Measurements from ENCODE around the gene ETS1.

Gene ETS1

GRCh38 chr11:128618603-128619002 is 31.2 kb upstream of the ETS1 start:
- H3K36me3 ChIP-seq (ENCODE audit: insufficient read depth, low read length), result no peaks in the 10 kb centered on the region
- H3K27ac ChIP-seq (ENCODE audit: low read depth, low read length), result no peak overlapping the region
- H3K79me2 ChIP-seq (ENCODE audit: control insufficient read depth, insufficient read depth, low read length, unreplicated experiment), result no peaks in the 10 kb centered on the region
- H3K4me1 ChIP-seq (ENCODE audit: control insufficient read depth, insufficient read depth, low read length, unreplicated experiment), result peaks cover 16% of the 10 kb centered on the region
- no peak overlapping the region for H3K4me3 ChIP-seq (ENCODE audit: low read depth, low read length)
- H3K27me3 ChIP-seq (ENCODE audit: insufficient read depth, low read length), result 0 out of 2 replicates have a peak, but pooled peaks cover 4% of the 10 kb centered on the region
- no peak overlapping the region for H2AFZ ChIP-seq (ENCODE audit: low read length, unreplicated experiment)

GRCh38 chr11:128616161-128616560 is 28.8 kb upstream of the ETS1 start:
- Histone ChIP-seq H3K4me1 (ENCODE audit: control insufficient read depth, insufficient read depth, low read length, unreplicated experiment) (peaks cover 2% of the 10 kb centered on the region), H2AFZ (ENCODE audit: low read length, unreplicated experiment) (no peak overlapping the region), H3K27ac (ENCODE audit: low read depth, low read length) (no peak overlapping the region), H3K4me3 (ENCODE audit: low read depth, low read length) (no peak overlapping the region), H3K79me2 (ENCODE audit: control insufficient read depth, insufficient read depth, low read length, unreplicated experiment) (no peaks in the 10 kb centered on the region), H3K27me3 (ENCODE audit: insufficient read depth, low read length) (peaks cover 16% of the 10 kb centered on the region), H3K36me3 (ENCODE audit: insufficient read depth, low read length) (no peaks in the 10 kb centered on the region)

- Histone ChIP-seq H3K4me3 (ENCODE audit: low read depth, low read length) (no peak overlapping the region), H3K4me1 (ENCODE audit: control insufficient read depth, insufficient read depth, low read length, unreplicated experiment) (no peaks in the 10 kb centered on the region), H3K79me2 (ENCODE audit: control insufficient read depth, insufficient read depth, low read length, unreplicated experiment) (no peaks in the 10 kb centered on the region), H3K36me3 (ENCODE audit: insufficient read depth, low read length) (no peaks in the 10 kb centered on the region), H3K27me3 (ENCODE audit: insufficient read depth, low read length) (peaks cover 16% of the 10 kb centered on the region), H3K27ac (ENCODE audit: low read depth, low read length) (no peak overlapping the region), H2AFZ (ENCODE audit: low read length, unreplicated experiment) (no peak overlapping the region)
Observed at GRCh38 chr11:128615612-128616011, 28.3 kb upstream of the ETS1 start.

- peaks cover 16% of the 10 kb centered on the region for H3K27me3 ChIP-seq (ENCODE audit: insufficient read depth, low read length)
- H2AFZ ChIP-seq (ENCODE audit: low read length, unreplicated experiment), result no peak overlapping the region
- H3K4me1 ChIP-seq (ENCODE audit: control insufficient read depth, insufficient read depth, low read length, unreplicated experiment), result no peaks in the 10 kb centered on the region
- H3K36me3 ChIP-seq (ENCODE audit: insufficient read depth, low read length), result no peaks in the 10 kb centered on the region
- H3K79me2 ChIP-seq (ENCODE audit: control insufficient read depth, insufficient read depth, low read length, unreplicated experiment), result no peaks in the 10 kb centered on the region
- H3K27ac ChIP-seq (ENCODE audit: low read depth, low read length), result no peak overlapping the region
- H3K4me3 ChIP-seq (ENCODE audit: low read depth, low read length), result no peak overlapping the region
Observed at GRCh38 chr11:128615076-128615475, 27.7 kb upstream of the ETS1 start.

- peaks cover 23% of the 10 kb centered on the region for H3K27me3 ChIP-seq (ENCODE audit: insufficient read depth, low read length)
- H3K79me2 ChIP-seq (ENCODE audit: control insufficient read depth, insufficient read depth, low read length, unreplicated experiment), result no peaks in the 10 kb centered on the region
- H2AFZ ChIP-seq (ENCODE audit: low read length, unreplicated experiment), result no peak overlapping the region
- no peaks in the 10 kb centered on the region for H3K36me3 ChIP-seq (ENCODE audit: insufficient read depth, low read length)
- H3K27ac ChIP-seq (ENCODE audit: low read depth, low read length), result no peak overlapping the region
- no peak overlapping the region for H3K4me3 ChIP-seq (ENCODE audit: low read depth, low read length)
- no peaks in the 10 kb centered on the region for H3K4me1 ChIP-seq (ENCODE audit: control insufficient read depth, insufficient read depth, low read length, unreplicated experiment)
Observed at GRCh38 chr11:128614026-128614425, 26.7 kb upstream of the ETS1 start.

GRCh38 chr11:128613300-128613995 is 26.1 kb upstream of the ETS1 start:
- no peak overlapping the region for H3K27ac ChIP-seq (ENCODE audit: low read depth, low read length)
- H3K4me1 ChIP-seq (ENCODE audit: control insufficient read depth, insufficient read depth, low read length, unreplicated experiment), result no peaks in the 10 kb centered on the region
- no peaks in the 10 kb centered on the region for H3K36me3 ChIP-seq (ENCODE audit: insufficient read depth, low read length)
- no peaks in the 10 kb centered on the region for H3K79me2 ChIP-seq (ENCODE audit: control insufficient read depth, insufficient read depth, low read length, unreplicated experiment)
- H2AFZ ChIP-seq (ENCODE audit: low read length, unreplicated experiment), result no peak overlapping the region
- H3K4me3 ChIP-seq (ENCODE audit: low read depth, low read length), result no peak overlapping the region
- H3K27me3 ChIP-seq (ENCODE audit: insufficient read depth, low read length), result peaks cover 29% of the 10 kb centered on the region

GRCh38 chr11:128610721-128611617 is 23.6 kb upstream of the ETS1 start:
- H3K36me3 ChIP-seq (ENCODE audit: insufficient read depth, low read length), result no peaks in the 10 kb centered on the region
- no peak overlapping the region for H3K4me3 ChIP-seq (ENCODE audit: low read depth, low read length)
- peaks cover 41% of the 10 kb centered on the region for H3K27me3 ChIP-seq (ENCODE audit: insufficient read depth, low read length)
- H3K27ac ChIP-seq (ENCODE audit: low read depth, low read length), result no peak overlapping the region
- no peaks in the 10 kb centered on the region for H3K4me1 ChIP-seq (ENCODE audit: control insufficient read depth, insufficient read depth, low read length, unreplicated experiment)
- no peak overlapping the region for H2AFZ ChIP-seq (ENCODE audit: low read length, unreplicated experiment)
- H3K79me2 ChIP-seq (ENCODE audit: control insufficient read depth, insufficient read depth, low read length, unreplicated experiment), result no peaks in the 10 kb centered on the region

GRCh38 chr11:128609785-128610184 is 22.4 kb upstream of the ETS1 start:
- Histone ChIP-seq H3K4me3 (ENCODE audit: low read depth, low read length) (no peak overlapping the region), H3K4me1 (ENCODE audit: control insufficient read depth, insufficient read depth, low read length, unreplicated experiment) (no peaks in the 10 kb centered on the region), H2AFZ (ENCODE audit: low read length, unreplicated experiment) (no peak overlapping the region), H3K79me2 (ENCODE audit: control insufficient read depth, insufficient read depth, low read length, unreplicated experiment) (no peaks in the 10 kb centered on the region), H3K36me3 (ENCODE audit: insufficient read depth, low read length) (no peaks in the 10 kb centered on the region), H3K27me3 (ENCODE audit: insufficient read depth, low read length) (peaks cover 41% of the 10 kb centered on the region), H3K27ac (ENCODE audit: low read depth, low read length) (no peak overlapping the region)

GRCh38 chr11:128608746-128609407 is 21.5 kb upstream of the ETS1 start:
- H3K27me3 ChIP-seq (ENCODE audit: insufficient read depth, low read length), result peaks cover 38% of the 10 kb centered on the region
- no peak overlapping the region for H3K27ac ChIP-seq (ENCODE audit: low read depth, low read length)
- H3K36me3 ChIP-seq (ENCODE audit: insufficient read depth, low read length), result no peaks in the 10 kb centered on the region
- no peak overlapping the region for H2AFZ ChIP-seq (ENCODE audit: low read length, unreplicated experiment)
- no peak overlapping the region for H3K4me3 ChIP-seq (ENCODE audit: low read depth, low read length)
- H3K79me2 ChIP-seq (ENCODE audit: control insufficient read depth, insufficient read depth, low read length, unreplicated experiment), result no peaks in the 10 kb centered on the region
- no peaks in the 10 kb centered on the region for H3K4me1 ChIP-seq (ENCODE audit: control insufficient read depth, insufficient read depth, low read length, unreplicated experiment)

GRCh38 chr11:128607819-128608218 is 20.5 kb upstream of the ETS1 start:
- no peak overlapping the region for H3K27ac ChIP-seq (ENCODE audit: low read depth, low read length)
- H2AFZ ChIP-seq (ENCODE audit: low read length, unreplicated experiment), result no peak overlapping the region
- H3K27me3 ChIP-seq (ENCODE audit: insufficient read depth, low read length), result peaks cover 29% of the 10 kb centered on the region
- H3K4me1 ChIP-seq (ENCODE audit: control insufficient read depth, insufficient read depth, low read length, unreplicated experiment), result no peaks in the 10 kb centered on the region
- no peak overlapping the region for H3K4me3 ChIP-seq (ENCODE audit: low read depth, low read length)
- H3K79me2 ChIP-seq (ENCODE audit: control insufficient read depth, insufficient read depth, low read length, unreplicated experiment), result no peaks in the 10 kb centered on the region
- no peaks in the 10 kb centered on the region for H3K36me3 ChIP-seq (ENCODE audit: insufficient read depth, low read length)

Measured in ACC112 (cell line).